Adrenal gland (tissue), 12 donors: ENCODE data around the gene RPS6KA5. TPM values are rescaled to one million over a fixed set of nuclear protein-coding genes. Genes with fewer than 3 reads are reported as not detected.
"Not testable (repeated sequence)": the region's sequence is repeated elsewhere in the genome, so short reads cannot be mapped to it uniquely, and the experiment has no call there.

Experiments
- DNase-seq, 7 donors: peaks; one replicate each; pipeline ENCODE4 v3.0.0-alpha.2; 2019 to 2020
- H3K27ac ChIP-seq, 5 donors: fragments of 200-600 bp; sonication (generic) in 4 of 5; 1 replicate in 3 of 5; 2 replicates in 2 of 5; pipeline versions ENCODE4 v1.5.1 to v1.8.0; 2016 to 2020; ENCODE audit warnings: mild to moderate bottlenecking in 1 of 5
- H3K27me3 ChIP-seq: fragments of 200-600 bp; 2 replicates; pipeline ENCODE4 v1.8.0; 2021
- H3K36me3 ChIP-seq, 2 donors: fragments of 200-600 bp; replicated peaks in 1 of 2; 1 replicate in 1 of 2; 2 replicates in 1 of 2; pipeline versions ENCODE4 v1.5.1 to v1.8.0; 2018 to 2022
- H3K4me1 ChIP-seq, 2 donors: fragments of 200-600 bp; replicated peaks in 1 of 2; 1 replicate in 1 of 2; 2 replicates in 1 of 2; pipeline versions ENCODE4 v1.5.1 to v1.8.0; 2018 to 2021
- H3K4me3 ChIP-seq, 4 donors: fragments of 200-600 bp; sonication (generic) in 3 of 4; one replicate each; pipeline ENCODE4 v1.5.1; 2016 to 2018
- H3K9me3 ChIP-seq, 3 donors: fragments of 200-600 bp; sonication (generic) in 1 of 3; replicated peaks in 1 of 3; 1 replicate in 2 of 3; 2 replicates in 1 of 3; pipeline versions ENCODE4 v1.5.1 to v1.8.0; 2016 to 2021
- POLR2A ChIP-seq, 2 donors: fragments of 450-650 bp; IDR thresholded peaks; one replicate each; pipeline ENCODE4 v1.6.1; 2017; ENCODE audit warnings: antibody characterized with exemption in 2 of 2, mild to moderate bottlenecking in 2 of 2, moderate library complexity in 1 of 2
- WGBS, 4 donors: extraction: QIAGEN DNeasy Blood & Tissue Kit in 2 of 4; methylation state at CpG; one replicate each; pipeline versions ENCODE4 v1.1.5 to v1.1.7; 2013 to 2017; 5-methylcytosine and 5-hydroxymethylcytosine counted together
- intact Hi-C, 2 donors: fragments of 100-400 bp; cut with DNase I; formaldehyde crosslinking; loops; one replicate each; pipeline versions ENCODE4 v1.14.1 to v1.15.0; 2022 to 2023
- polyA plus RNA-seq, 3 donors: library from polyadenylated mRNA; stranded (reverse); fragments of 200-250 nt in 2 of 3; fragments of 350-450 nt in 1 of 3; fragmentation: Illumina TruSeq in 1 of 3; extraction: RNeasy Lipid Tissue Mini Kit (QIAGEN cat#74804) in 1 of 3; gene quantifications; one replicate each; pipeline ENCODE4 v1.2.3, GENCODE V29; 2013 to 2014
- total RNA-seq, 9 donors: library from RNA; depleted of rRNA in 4 of 9; stranded (reverse); fragments of >200 nt in 4 of 9; fragments of 120-200 nt in 1 of 9; fragmentation: NEBNext Ultra II Directional in 1 of 9; extraction: Animal tissue kit (Norgen Biotek cat#: 25700) in 1 of 9; gene quantifications; one replicate each; pipeline versions ENCODE4 v1.1.0 to v1.2.4, GENCODE V29; 2013 to 2023
- TF ChIP-seq, protein P1 (sequence below), 6 experiments: fragments of 450-650 bp in 4 of 6; fragments of 200-600 bp in 2 of 6; sonication (generic) in 1 of 6; IDR thresholded peaks; 1 replicate in 5 of 6; 2 replicates in 1 of 6; pipeline versions ENCODE4 v1.5.1 to v1.8.0; 2016 to 2021; ENCODE audit warnings: antibody characterized with exemption in 6 of 6, mild to moderate bottlenecking in 2 of 6, moderate library complexity in 1 of 6
- donor health status: healthy with polysubstance abuse.
- donor health status: Bipolar disorder and iron deficiency.
- donor health status: DM: yes; HTN: yes; CAD: no.
- donor health status: DM: no; HTN: no; CAD: no.
- donor health status: DM: no; HTN: no; CAD: no.
- donor health status: DM: yes; HTN: yes; CAD: no.

The RPS6KA5 gene
- total and polyA plus RNA-seq, 12 donors, result 0.27 to 5.5 (median 1.8) TPM

DNA sequence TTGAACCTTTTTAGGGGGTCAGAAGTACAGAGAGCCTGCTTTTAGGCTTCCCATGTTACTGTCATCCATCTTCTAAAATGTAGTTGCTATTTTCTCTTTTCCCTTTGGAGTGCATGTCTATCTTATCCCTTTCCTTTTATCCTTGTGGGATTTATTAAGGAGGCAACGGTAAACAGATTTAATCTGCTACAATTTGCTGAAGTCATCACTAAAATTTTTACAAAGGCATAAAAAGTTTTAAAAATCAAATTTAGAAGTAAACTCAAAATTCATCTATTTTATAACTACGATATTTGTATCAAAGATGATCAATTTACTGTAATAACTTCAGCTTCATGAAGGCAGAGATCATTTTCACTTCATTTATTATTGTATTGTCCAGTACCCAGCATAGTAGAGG, 118.7 kb downstream of the RPS6KA5 start:
- 70 to 96% (median 96%) methylated on average over 2 of the region's 2 CpGs for WGBS, 4 donors
- TF ChIP-seq, protein P1, sequence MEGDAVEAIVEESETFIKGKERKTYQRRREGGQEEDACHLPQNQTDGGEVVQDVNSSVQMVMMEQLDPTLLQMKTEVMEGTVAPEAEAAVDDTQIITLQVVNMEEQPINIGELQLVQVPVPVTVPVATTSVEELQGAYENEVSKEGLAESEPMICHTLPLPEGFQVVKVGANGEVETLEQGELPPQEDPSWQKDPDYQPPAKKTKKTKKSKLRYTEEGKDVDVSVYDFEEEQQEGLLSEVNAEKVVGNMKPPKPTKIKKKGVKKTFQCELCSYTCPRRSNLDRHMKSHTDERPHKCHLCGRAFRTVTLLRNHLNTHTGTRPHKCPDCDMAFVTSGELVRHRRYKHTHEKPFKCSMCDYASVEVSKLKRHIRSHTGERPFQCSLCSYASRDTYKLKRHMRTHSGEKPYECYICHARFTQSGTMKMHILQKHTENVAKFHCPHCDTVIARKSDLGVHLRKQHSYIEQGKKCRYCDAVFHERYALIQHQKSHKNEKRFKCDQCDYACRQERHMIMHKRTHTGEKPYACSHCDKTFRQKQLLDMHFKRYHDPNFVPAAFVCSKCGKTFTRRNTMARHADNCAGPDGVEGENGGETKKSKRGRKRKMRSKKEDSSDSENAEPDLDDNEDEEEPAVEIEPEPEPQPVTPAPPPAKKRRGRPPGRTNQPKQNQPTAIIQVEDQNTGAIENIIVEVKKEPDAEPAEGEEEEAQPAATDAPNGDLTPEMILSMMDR (IDR thresholded peaks at IDR 0.05), result no peak
- TF ChIP-seq POLR2A (IDR thresholded peaks at IDR 0.05), result no peak
- intact Hi-C loops, result no loop called here
- Histone ChIP-seq H3K27ac (no peak overlapping the region), H3K27me3 (no peaks in the 10 kb centered on the region), H3K4me1 (no peaks in the 10 kb centered on the region), H3K36me3 (no peaks in the 10 kb centered on the region), H3K9me3 (no peaks in the 10 kb centered on the region), H3K4me3 (no peak overlapping the region)
- DNase-seq, result no peak

DNA sequence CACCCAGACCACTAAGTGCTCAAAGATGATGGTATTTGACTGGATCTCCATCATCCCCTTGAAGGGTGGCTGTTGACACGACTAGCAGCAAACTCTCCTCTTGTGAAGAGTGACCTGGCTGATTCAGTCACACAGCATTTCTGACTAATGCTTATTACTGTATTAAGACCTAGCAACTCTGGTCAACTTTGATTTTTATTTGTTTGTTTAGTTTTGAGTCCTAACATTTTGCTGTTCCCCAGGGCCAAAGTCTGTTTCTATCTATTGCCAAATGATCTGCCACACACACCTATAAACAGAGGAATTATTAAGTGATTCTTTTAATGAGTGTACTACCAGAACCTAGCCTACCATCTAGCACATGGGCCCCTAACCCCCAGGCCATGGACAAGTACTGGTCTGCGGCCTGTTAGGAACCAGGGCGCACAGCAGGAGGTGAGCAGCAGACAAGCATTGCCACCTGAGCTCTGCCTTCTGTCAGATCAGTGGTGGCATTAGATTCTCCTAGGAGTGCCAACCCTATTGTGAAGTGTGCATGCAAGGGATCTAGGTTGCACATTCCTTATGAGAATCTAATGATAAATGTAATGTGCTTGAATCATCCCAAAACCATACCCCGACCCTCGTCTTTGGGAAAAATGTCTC, 120.0 kb downstream of the RPS6KA5 start:
- no peak overlapping the region for H3K4me3 ChIP-seq
- H3K27ac ChIP-seq, result no peak overlapping the region
- 92 to 97% (median 95%) methylated on average over 5 of the region's 5 CpGs for WGBS, 4 donors
- TF ChIP-seq POLR2A (IDR thresholded peaks at IDR 0.05), result no peak
- TF ChIP-seq, protein P1 (IDR thresholded peaks at IDR 0.05), result no peak
- no peaks in the 10 kb centered on the region for H3K9me3 ChIP-seq
- H3K4me1 ChIP-seq, result no peaks in the 10 kb centered on the region
- H3K36me3 ChIP-seq, result no peaks in the 10 kb centered on the region
- intact Hi-C loops, result no loop called here
- H3K27me3 ChIP-seq, result no peaks in the 10 kb centered on the region
- DNase-seq, result no peak

DNA sequence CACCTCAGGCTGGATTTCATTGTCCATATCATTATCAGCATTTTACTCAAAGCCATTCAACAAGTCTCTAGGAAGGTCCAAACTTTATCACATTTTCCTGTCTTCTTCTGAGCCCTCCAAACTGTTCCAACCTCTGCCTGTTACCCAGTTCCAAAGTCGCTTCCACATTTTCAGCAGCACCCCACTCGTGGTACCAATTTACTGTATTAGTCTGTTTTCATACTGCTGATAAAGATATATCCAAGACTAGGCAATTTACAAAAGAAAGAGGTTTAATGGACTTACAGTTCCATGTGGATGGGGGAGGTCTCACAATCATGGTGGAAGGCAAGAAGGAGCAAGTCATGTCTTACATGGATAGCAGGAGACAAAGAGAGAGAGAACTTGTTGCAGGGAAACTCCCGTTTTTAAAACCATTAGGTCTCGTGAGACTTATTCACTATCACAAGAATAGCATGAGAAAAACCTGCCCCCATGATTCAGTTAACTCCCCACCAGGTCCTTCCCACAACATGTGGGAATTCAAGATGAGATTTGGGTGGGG, 121.1 kb downstream of the RPS6KA5 start:
- H3K4me3 ChIP-seq, H3K36me3 ChIP-seq, H3K27ac ChIP-seq, H3K27me3 ChIP-seq, DNase-seq, intact Hi-C loops, H3K4me1 ChIP-seq, H3K9me3 ChIP-seq: not testable (repeated sequence)
- 92 to 93% (median 92%) methylated on average over 4 of the region's 4 CpGs for WGBS, 4 donors

DNA sequence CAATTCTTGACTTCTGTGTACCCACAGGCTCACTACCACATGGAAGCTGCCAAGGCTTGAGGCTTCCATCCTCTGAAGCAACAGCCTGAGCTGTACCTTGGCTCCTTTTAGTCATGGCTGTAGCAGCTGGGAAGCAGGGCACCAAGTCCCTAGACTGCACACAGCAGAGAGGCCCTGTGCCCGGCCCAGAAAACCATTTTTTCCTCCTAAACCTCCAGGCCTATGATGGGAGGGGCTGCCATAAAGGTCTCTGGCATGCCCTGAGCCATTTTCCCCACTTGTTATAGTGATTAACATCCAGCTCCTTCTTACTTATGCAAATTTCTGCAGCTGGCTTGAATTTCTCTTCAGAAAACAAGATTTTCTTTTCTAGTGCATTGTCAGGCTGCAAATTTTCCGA, 121.8 kb downstream of the RPS6KA5 start:
- intact Hi-C loops, result no loop called here
- Histone ChIP-seq H3K36me3 (no peaks in the 10 kb centered on the region), H3K4me1 (no peaks in the 10 kb centered on the region), H3K9me3 (no peaks in the 10 kb centered on the region), H3K27ac (no peak overlapping the region), H3K27me3 (no peaks in the 10 kb centered on the region), H3K4me3 (no peak overlapping the region)
- 85 to 95% (median 87%) methylated on average over 1 to 2 of the region's 2 CpGs for WGBS, 4 donors
- TF ChIP-seq, protein P1 (IDR thresholded peaks at IDR 0.05), result no peak
- TF ChIP-seq POLR2A (IDR thresholded peaks at IDR 0.05), result no peak
- no peak for DNase-seq
